Astrocyte (in vitro differentiated cells and primary cell): ENCODE results near the gene GH1. TPM values are rescaled to one million over a fixed set of nuclear protein-coding genes. Genes with fewer than 3 reads are reported as not detected.

ENCODE experiments used
- DNase-seq: peaks from one replicate; pipeline ENCODE4 v3.0.0-alpha.2; 2010; ENCODE audit warnings: low read depth
- FAIRE-seq: peaks from 2 replicates; lab custom pipeline; 2011; peaks lifted over from hg19 to GRCh38; lab: Jason Lieb, UNC
- H2AFZ ChIP-seq: 2 replicates; pipeline ENCODE4 v1.6.0; 2012; ENCODE audit warnings: low read depth, low read length, inconsistent platforms
- H3K27ac ChIP-seq: 2 replicates; pipeline ENCODE4 v1.5.1; 2011; ENCODE audit warnings: low read depth, low read length, inconsistent platforms
- H3K27me3 ChIP-seq: 2 replicates; pipeline ENCODE4 v1.6.0; 2011; ENCODE audit warnings: low read length, inconsistent platforms; ENCODE audit not compliant: insufficient read depth
- H3K36me3 ChIP-seq: 2 replicates; pipeline ENCODE4 v1.5.1; 2011; ENCODE audit warnings: low read length, inconsistent platforms; ENCODE audit not compliant: insufficient read depth
- H3K4me1 ChIP-seq: 2 replicates; pipeline ENCODE4 v1.5.1; 2011; ENCODE audit warnings: low read length, inconsistent platforms; ENCODE audit not compliant: insufficient read depth
- H3K4me2 ChIP-seq: 2 replicates; pipeline ENCODE4 v1.6.0; 2012; ENCODE audit warnings: low read length, inconsistent platforms
- H3K4me3 ChIP-seq: 2 replicates; pipeline ENCODE4 v1.5.1; 2011; ENCODE audit warnings: low read depth, mild to moderate bottlenecking, low read length, inconsistent platforms; ENCODE audit not compliant: insufficient read depth
- H3K79me2 ChIP-seq: 2 replicates; pipeline ENCODE4 v1.6.0; 2012; ENCODE audit warnings: mild to moderate bottlenecking, low read length, inconsistent platforms; ENCODE audit not compliant: insufficient read depth
- H3K9ac ChIP-seq: 2 replicates; pipeline ENCODE4 v1.6.0; 2012; ENCODE audit warnings: mild to moderate bottlenecking, low read length, inconsistent platforms
- H3K9me3 ChIP-seq: 2 replicates; pipeline ENCODE4 v1.5.1; 2012; ENCODE audit warnings: low read depth, mild to moderate bottlenecking, low read length, inconsistent platforms; ENCODE audit not compliant: insufficient read depth
- H4K20me1 ChIP-seq: 2 replicates; pipeline ENCODE4 v1.6.0; 2012; ENCODE audit warnings: low read length, inconsistent platforms; ENCODE audit not compliant: insufficient read depth
- H3K27ac Mint-ChIP-seq: one replicate; pipeline ENCODE4 v1.8.0; 2021; ENCODE audit warnings: mild to moderate bottlenecking, mixed read lengths; ENCODE audit not compliant: unreplicated experiment
- H3K27me3 Mint-ChIP-seq: one replicate; pipeline ENCODE4 v1.8.0; 2021; ENCODE audit warnings: low read depth, mixed read lengths; ENCODE audit not compliant: unreplicated experiment
- H3K36me3 Mint-ChIP-seq: one replicate; pipeline ENCODE4 v1.8.0; 2021; ENCODE audit warnings: low read depth, mixed read lengths; ENCODE audit not compliant: unreplicated experiment
- H3K4me1 Mint-ChIP-seq: one replicate; pipeline ENCODE4 v1.8.0; 2021; ENCODE audit warnings: low read depth, mixed read lengths; ENCODE audit not compliant: unreplicated experiment
- H3K4me3 Mint-ChIP-seq: one replicate; pipeline ENCODE4 v1.8.0; 2021; ENCODE audit warnings: mild to moderate bottlenecking, moderate library complexity, mixed read lengths; ENCODE audit not compliant: unreplicated experiment
- H3K9me3 Mint-ChIP-seq: one replicate; pipeline ENCODE4 v1.8.0; 2021; ENCODE audit warnings: mild to moderate bottlenecking, mixed read lengths; ENCODE audit not compliant: unreplicated experiment
- CTCF ChIP-seq: IDR thresholded peaks from 2 replicates; pipeline ENCODE4 v1.5.1; 2011; ENCODE audit warnings: low read depth, mild to moderate bottlenecking, inconsistent platforms, low read length, moderate library complexity; ENCODE audit not compliant: insufficient read depth
- EZH2 ChIP-seq: IDR thresholded peaks from 2 replicates; pipeline ENCODE4 v1.6.1; 2012; ENCODE audit warnings: mild to moderate bottlenecking, low read length, inconsistent platforms; ENCODE audit not compliant: insufficient read depth
- total RNA-seq: library from RNA; stranded (reverse); gene quantifications from 2 replicates; pipeline ENCODE4 v1.2.1, GENCODE V29; 2021

GH1 gene
- total RNA-seq, 1 donor from 2014 or later: not detected

DNA sequence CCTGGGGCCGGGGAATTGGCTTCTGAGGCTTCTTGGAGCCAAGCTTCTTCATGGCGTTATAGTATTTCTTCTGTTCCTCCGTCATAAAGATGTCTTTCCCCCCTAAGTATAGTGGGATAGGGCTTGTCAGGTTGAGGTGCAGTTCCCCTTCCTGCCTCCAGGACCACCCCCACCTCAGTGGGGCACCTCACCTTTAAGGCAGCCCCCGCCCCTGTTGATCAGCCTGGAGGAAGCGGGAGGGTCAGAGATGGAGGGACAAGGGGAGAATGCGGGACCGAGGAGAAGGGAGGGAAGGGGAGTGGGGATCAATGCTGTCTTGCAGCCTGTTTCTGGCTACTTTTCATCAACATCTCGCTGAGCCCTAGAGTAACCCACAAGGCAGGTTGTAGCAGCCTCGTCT lies 25.1 kb upstream of the GH1 start:
- no peak for TF ChIP-seq CTCF
- TF ChIP-seq EZH2: no peak
- DNase-seq (no peak), FAIRE-seq (no peak)
- no peak overlapping the region for H2AFZ ChIP-seq
- Mint-ChIP-seq H3K4me3 (no peak overlapping the region), H3K4me1 (no peaks in the 10 kb centered on the region), H3K27ac (no peak overlapping the region), H3K9me3 (peaks cover 3% of the 10 kb centered on the region), H3K36me3 (no peaks in the 10 kb centered on the region), H3K27me3 (peaks cover 18% of the 10 kb centered on the region)
- no peaks in the 10 kb centered on the region for H3K9me3 ChIP-seq
- no peak overlapping the region for H3K9ac ChIP-seq
- H3K4me2 ChIP-seq: no peak overlapping the region
- no peaks in the 10 kb centered on the region for H3K27me3 ChIP-seq
- no peaks in the 10 kb centered on the region for H4K20me1 ChIP-seq
- no peaks in the 10 kb centered on the region for H3K36me3 ChIP-seq
- H3K27ac ChIP-seq: no peak overlapping the region
- no peak overlapping the region for H3K4me3 ChIP-seq
- no peaks in the 10 kb centered on the region for H3K79me2 ChIP-seq
- no peaks in the 10 kb centered on the region for H3K4me1 ChIP-seq

DNA sequence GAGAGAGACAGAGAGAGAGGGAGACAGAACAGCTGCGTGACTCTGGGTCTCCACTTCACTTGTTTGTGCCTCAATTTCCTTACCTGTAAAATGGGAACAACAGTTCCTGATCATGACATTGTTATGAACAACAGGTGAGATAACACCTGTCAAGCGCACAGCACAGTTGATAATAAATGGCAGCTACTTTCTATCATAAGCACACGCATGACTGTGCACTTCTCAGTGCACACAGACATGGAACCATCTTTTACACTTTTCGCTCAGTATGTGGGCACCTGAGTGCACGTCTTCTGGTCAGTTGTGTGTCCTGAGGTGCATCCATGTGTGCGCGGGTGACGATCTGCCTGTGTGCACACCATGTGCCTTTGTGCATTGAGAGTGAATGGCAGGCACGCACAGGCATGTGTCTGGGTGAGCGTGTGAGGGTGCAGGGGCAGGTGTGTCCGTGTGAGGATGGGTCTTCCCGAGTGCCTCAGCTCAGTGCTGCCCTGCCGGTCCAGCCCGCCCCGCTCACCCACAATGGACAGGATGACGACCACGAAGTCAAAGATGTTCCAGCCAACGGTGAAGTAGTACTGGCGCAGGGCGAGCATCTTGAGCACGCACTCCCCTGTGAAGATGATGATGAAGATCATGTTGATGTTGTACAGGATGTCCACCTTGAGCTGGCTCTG lies 23.8 kb upstream of the GH1 start:
- H3K27me3 Mint-ChIP-seq: peaks cover 14% of the 10 kb centered on the region
- H3K36me3 ChIP-seq: no peaks in the 10 kb centered on the region
- FAIRE-seq (no peak), DNase-seq (no peak)
- H3K9me3 Mint-ChIP-seq: peaks cover 3% of the 10 kb centered on the region
- H3K27me3 ChIP-seq: no peaks in the 10 kb centered on the region
- TF ChIP-seq EZH2 (no peak), CTCF (no peak)
- no peak overlapping the region for H3K27ac Mint-ChIP-seq
- H2AFZ ChIP-seq: no peak overlapping the region
- no peak overlapping the region for H3K4me2 ChIP-seq
- H3K4me3 Mint-ChIP-seq: no peak overlapping the region
- H3K36me3 Mint-ChIP-seq: no peaks in the 10 kb centered on the region
- no peaks in the 10 kb centered on the region for H3K4me1 Mint-ChIP-seq
- no peak overlapping the region for H3K27ac ChIP-seq
- H4K20me1 ChIP-seq: no peaks in the 10 kb centered on the region
- no peaks in the 10 kb centered on the region for H3K4me1 ChIP-seq
- no peak overlapping the region for H3K4me3 ChIP-seq
- H3K79me2 ChIP-seq: no peaks in the 10 kb centered on the region
- H3K9me3 ChIP-seq: no peaks in the 10 kb centered on the region
- H3K9ac ChIP-seq: no peak overlapping the region

- Histone ChIP-seq H3K27me3 (no peaks in the 10 kb centered on the region), H3K4me2 (no peak overlapping the region), H3K9me3 (no peaks in the 10 kb centered on the region), H3K36me3 (no peaks in the 10 kb centered on the region), H3K79me2 (no peaks in the 10 kb centered on the region), H3K9ac (no peak overlapping the region), H3K4me3 (no peak overlapping the region), H2AFZ (no peak overlapping the region), H3K4me1 (no peaks in the 10 kb centered on the region), H4K20me1 (no peaks in the 10 kb centered on the region), H3K27ac (no peak overlapping the region)
- peaks cover 16% of the 10 kb centered on the region for H3K27me3 Mint-ChIP-seq
- TF ChIP-seq EZH2 (no peak), CTCF (no peak)
- H3K4me3 Mint-ChIP-seq: no peak overlapping the region
- no peak for FAIRE-seq
- DNase-seq: no peak
- H3K36me3 Mint-ChIP-seq: no peaks in the 10 kb centered on the region
- no peak overlapping the region for H3K27ac Mint-ChIP-seq
- H3K9me3 Mint-ChIP-seq: peaks cover 3% of the 10 kb centered on the region
- no peaks in the 10 kb centered on the region for H3K4me1 Mint-ChIP-seq
Observed at GRCh38 chr17:63941751-63942150, 23.1 kb upstream of the GH1 start.
